Fibroblast of pulmonary artery (primary cell): ENCODE measurements around the gene AIFM2.

Experiments
- DNase-seq: peaks from one replicate; pipeline ENCODE4 v3.0.0-alpha.2; 2010; ENCODE audit warnings: low read depth
- H3K4me3 ChIP-seq: replicated peaks from 2 replicates; pipeline ENCODE4 v1.5.1; 2011; ENCODE audit warnings: low read depth, mild to moderate bottlenecking, control low read depth, low read length, moderate library complexity
- TF ChIP-seq, protein P1 (sequence below): IDR thresholded peaks from 2 replicates; pipeline ENCODE4 v1.5.1; 2011; ENCODE audit warnings: mild to moderate bottlenecking, control low read depth, low read length, inconsistent platforms; ENCODE audit errors: missing control alignments

The AIFM2 gene

GRCh38 chr10:70118196-70118595 is 14.4 kb downstream of the AIFM2 start:
- H3K4me3 ChIP-seq = no peak overlapping the region
- no peak for DNase-seq
- TF ChIP-seq, protein P1, sequence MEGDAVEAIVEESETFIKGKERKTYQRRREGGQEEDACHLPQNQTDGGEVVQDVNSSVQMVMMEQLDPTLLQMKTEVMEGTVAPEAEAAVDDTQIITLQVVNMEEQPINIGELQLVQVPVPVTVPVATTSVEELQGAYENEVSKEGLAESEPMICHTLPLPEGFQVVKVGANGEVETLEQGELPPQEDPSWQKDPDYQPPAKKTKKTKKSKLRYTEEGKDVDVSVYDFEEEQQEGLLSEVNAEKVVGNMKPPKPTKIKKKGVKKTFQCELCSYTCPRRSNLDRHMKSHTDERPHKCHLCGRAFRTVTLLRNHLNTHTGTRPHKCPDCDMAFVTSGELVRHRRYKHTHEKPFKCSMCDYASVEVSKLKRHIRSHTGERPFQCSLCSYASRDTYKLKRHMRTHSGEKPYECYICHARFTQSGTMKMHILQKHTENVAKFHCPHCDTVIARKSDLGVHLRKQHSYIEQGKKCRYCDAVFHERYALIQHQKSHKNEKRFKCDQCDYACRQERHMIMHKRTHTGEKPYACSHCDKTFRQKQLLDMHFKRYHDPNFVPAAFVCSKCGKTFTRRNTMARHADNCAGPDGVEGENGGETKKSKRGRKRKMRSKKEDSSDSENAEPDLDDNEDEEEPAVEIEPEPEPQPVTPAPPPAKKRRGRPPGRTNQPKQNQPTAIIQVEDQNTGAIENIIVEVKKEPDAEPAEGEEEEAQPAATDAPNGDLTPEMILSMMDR = no peak

GRCh38 chr10:70117646-70118045 is 15.0 kb downstream of the AIFM2 start:
- TF ChIP-seq, protein P1 = no peak
- no peak for DNase-seq
- H3K4me3 ChIP-seq = no peak overlapping the region

DNA sequence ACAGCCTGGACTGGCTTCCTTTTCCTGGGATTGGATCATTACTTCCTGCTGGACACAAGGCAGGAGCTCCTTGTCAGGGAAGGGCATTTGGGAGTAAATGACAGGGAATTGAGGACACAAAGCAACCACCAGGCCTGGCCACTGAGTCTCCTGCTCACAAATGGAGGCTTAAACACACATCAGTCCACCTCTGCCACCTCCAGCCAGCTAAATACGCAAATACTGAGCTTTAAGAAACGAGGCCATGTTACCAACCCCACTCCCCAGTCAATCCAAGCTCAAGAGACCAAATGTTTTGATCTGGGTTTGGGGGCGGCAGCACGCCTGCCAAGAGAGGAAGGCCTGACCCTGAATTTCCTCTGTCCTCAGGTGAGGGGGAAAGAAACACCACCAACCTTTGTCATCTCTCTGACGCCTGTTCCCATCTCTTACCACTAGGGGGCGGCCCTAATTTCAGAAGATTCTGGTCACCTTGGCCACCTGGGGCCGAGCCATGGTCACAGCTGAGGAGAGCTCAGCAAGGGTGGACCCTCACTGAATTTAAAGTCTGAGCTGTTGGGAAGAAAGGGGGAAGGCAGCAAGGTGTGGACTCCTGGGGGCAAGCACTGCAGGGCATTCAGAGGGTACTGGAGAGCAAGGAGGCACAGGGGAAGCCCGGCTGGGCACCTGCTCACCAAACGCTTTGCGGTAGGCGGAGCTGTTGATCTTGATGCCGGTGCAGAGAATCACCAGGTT is 16.5 kb downstream of the AIFM2 start:
- no peak overlapping the region for H3K4me3 ChIP-seq
- TF ChIP-seq, protein P1 = peak; percentile 86
- DNase-seq = peak; percentile 29

- no peak overlapping the region for H3K4me3 ChIP-seq
- DNase-seq = no peak
- TF ChIP-seq, protein P1 = no peak
Measured at GRCh38 chr10:70114902-70115301, 17.7 kb downstream of the AIFM2 start.

- DNase-seq = no peak
- TF ChIP-seq, protein P1 = no peak
- no peak overlapping the region for H3K4me3 ChIP-seq
Measured at GRCh38 chr10:70112071-70112470, 20.6 kb downstream of the AIFM2 start.

- H3K4me3 ChIP-seq = no peak overlapping the region
- TF ChIP-seq, protein P1 = no peak
- no peak for DNase-seq
Measured at GRCh38 chr10:70111496-70111895, 21.1 kb downstream of the AIFM2 start.

- TF ChIP-seq, protein P1 = no peak
- no peak for DNase-seq
- no peak overlapping the region for H3K4me3 ChIP-seq
Measured at GRCh38 chr10:70109064-70109729, 23.4 kb downstream of the AIFM2 start.
